KMS-11 (cell line): ENCODE measurements around the gene ADAMTS19.
"Not testable (repeated sequence)": the region's sequence is repeated elsewhere in the genome, so short reads cannot be mapped to it uniquely, and the experiment has no call there.

ENCODE experiments used
- H2AFZ ChIP-seq: fragments of 200-600 bp; sonication (generic); 2 replicates; pipeline ENCODE4 v1.6.1; 2016; ENCODE audit warnings: antibody characterized with exemption, mixed run types, low read depth
- H3K27ac ChIP-seq: fragments of 200-600 bp; sonication (generic); 2 replicates; pipeline ENCODE4 v1.6.1; 2016; ENCODE audit warnings: mild to moderate bottlenecking, mixed run types
- H3K27me3 ChIP-seq: fragments of 200-600 bp; sonication (generic); 2 replicates; pipeline ENCODE4 v1.6.1; 2017; ENCODE audit warnings: mild to moderate bottlenecking, low read depth, mixed run types, moderate library complexity; ENCODE audit not compliant: insufficient read depth
- H3K36me3 ChIP-seq: fragments of 200-600 bp; sonication (generic); 2 replicates; pipeline ENCODE4 v1.6.1; 2017; ENCODE audit warnings: mild to moderate bottlenecking, mixed run types; ENCODE audit not compliant: insufficient read depth
- H3K4me1 ChIP-seq: fragments of 200-600 bp; sonication (generic); 2 replicates; pipeline ENCODE4 v1.6.1; 2016; ENCODE audit warnings: mild to moderate bottlenecking, low read depth, mixed run types; ENCODE audit not compliant: poor library complexity, severe bottlenecking
- H3K4me2 ChIP-seq: fragments of 200-600 bp; sonication (generic); 2 replicates; pipeline ENCODE4 v1.7.0; 2016; ENCODE audit warnings: mild to moderate bottlenecking, mixed run types
- H3K4me3 ChIP-seq: fragments of 200-600 bp; sonication (generic); IDR thresholded peaks from 2 replicates; pipeline ENCODE4 v1.6.1; 2017; ENCODE audit warnings: low read depth, low read length, mixed read lengths; ENCODE audit not compliant: insufficient read depth
- H3K79me2 ChIP-seq: fragments of 200-600 bp; sonication (generic); 2 replicates; pipeline ENCODE4 v1.6.1; 2016; ENCODE audit warnings: low read depth, mixed run types; ENCODE audit not compliant: insufficient read depth
- H3K9ac ChIP-seq: fragments of 200-600 bp; sonication (generic); 2 replicates; pipeline ENCODE4 v1.6.1; 2016; ENCODE audit warnings: mild to moderate bottlenecking, mixed run types
- H4K20me1 ChIP-seq: fragments of 200-600 bp; sonication (generic); 2 replicates; pipeline ENCODE4 v1.6.1; 2016; ENCODE audit warnings: mild to moderate bottlenecking, mixed run types; ENCODE audit not compliant: insufficient read depth
- CTCF ChIP-seq: fragments of 200-600 bp; sonication (generic); conservative IDR thresholded peaks from 2 replicates; pipeline ENCODE4 v1.6.1; 2017; ENCODE audit warnings: low read depth, mild to moderate bottlenecking, antibody characterized with exemption, low read length, moderate library complexity, mixed read lengths

Gene ADAMTS19

DNA sequence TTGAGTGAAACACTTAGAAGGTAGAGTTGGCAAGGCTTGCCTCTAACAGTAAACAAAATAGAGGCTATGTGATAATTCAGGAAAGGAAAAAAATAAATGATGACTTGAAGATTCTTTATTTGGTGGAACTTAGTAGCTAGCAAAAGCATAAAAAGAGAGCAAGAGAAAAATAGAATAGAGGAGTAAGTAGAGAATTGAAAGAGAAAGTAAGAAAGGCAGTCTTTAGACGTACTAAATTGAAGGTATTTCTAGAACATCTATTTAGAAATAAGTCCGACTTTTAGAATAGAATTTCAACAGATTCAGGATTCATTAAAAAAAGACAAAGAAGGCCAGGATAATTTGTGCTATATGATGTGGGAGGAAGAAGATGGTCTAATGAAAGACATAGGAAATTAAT is 159.7 kb downstream of the ADAMTS19 start:
- Histone ChIP-seq H3K27ac (no peak overlapping the region), H4K20me1 (no peaks in the 10 kb centered on the region), H3K4me2 (no peak overlapping the region), H3K36me3 (no peaks in the 10 kb centered on the region), H3K27me3 (no peaks in the 10 kb centered on the region), H3K4me1 (no peaks in the 10 kb centered on the region), H3K4me3 (no peak overlapping the region), H3K9ac (no peak overlapping the region), H2AFZ (no peak overlapping the region), H3K79me2 (no peaks in the 10 kb centered on the region)
- TF ChIP-seq CTCF = no peak

GRCh38 chr5:129622531-129622930 is 162.4 kb downstream of the ADAMTS19 start:
- Histone ChIP-seq H3K4me2 (no peak overlapping the region), H3K36me3 (no peaks in the 10 kb centered on the region), H3K4me1 (no peaks in the 10 kb centered on the region), H4K20me1 (no peaks in the 10 kb centered on the region), H2AFZ (no peak overlapping the region), H3K9ac (no peak overlapping the region), H3K27ac (no peak overlapping the region), H3K79me2 (no peaks in the 10 kb centered on the region), H3K4me3 (no peak overlapping the region), H3K27me3 (no peaks in the 10 kb centered on the region)
- TF ChIP-seq CTCF = no peak

DNA sequence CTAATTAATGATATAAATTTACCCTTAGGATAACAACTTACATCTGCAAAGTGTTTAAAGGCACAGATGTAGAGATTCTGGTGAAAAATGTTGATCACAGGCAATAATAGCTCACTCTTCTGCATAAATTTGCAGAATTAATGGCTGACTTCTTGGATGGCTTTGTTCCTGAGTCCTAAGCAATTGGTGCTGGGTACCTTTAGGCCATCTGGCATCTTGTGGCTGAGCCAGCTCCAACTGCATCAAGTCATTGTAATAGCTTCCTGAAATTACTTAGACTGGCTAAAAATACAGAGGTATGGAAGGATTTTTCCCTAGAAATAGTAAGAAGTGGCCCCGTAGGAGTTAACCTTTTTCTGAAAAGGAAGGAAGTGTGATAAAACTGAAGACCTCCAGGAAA is 169.5 kb downstream of the ADAMTS19 start:
- Histone ChIP-seq H3K27ac (no peak overlapping the region), H3K36me3 (no peaks in the 10 kb centered on the region), H3K4me2 (no peak overlapping the region), H3K4me3 (no peak overlapping the region), H2AFZ (no peak overlapping the region), H3K27me3 (no peaks in the 10 kb centered on the region), H3K9ac (no peak overlapping the region), H3K79me2 (no peaks in the 10 kb centered on the region), H3K4me1 (no peaks in the 10 kb centered on the region), H4K20me1 (no peaks in the 10 kb centered on the region)
- TF ChIP-seq CTCF = no peak

GRCh38 chr5:129630101-129630500 is 170.0 kb downstream of the ADAMTS19 start:
- Histone ChIP-seq H3K4me3 (no peak overlapping the region), H4K20me1 (no peaks in the 10 kb centered on the region), H3K4me1 (no peaks in the 10 kb centered on the region), H3K9ac (no peak overlapping the region), H3K79me2 (no peaks in the 10 kb centered on the region), H3K4me2 (no peak overlapping the region), H3K27me3 (no peaks in the 10 kb centered on the region), H3K27ac (no peak overlapping the region), H2AFZ (no peak overlapping the region), H3K36me3 (no peaks in the 10 kb centered on the region)
- no peak for TF ChIP-seq CTCF

DNA sequence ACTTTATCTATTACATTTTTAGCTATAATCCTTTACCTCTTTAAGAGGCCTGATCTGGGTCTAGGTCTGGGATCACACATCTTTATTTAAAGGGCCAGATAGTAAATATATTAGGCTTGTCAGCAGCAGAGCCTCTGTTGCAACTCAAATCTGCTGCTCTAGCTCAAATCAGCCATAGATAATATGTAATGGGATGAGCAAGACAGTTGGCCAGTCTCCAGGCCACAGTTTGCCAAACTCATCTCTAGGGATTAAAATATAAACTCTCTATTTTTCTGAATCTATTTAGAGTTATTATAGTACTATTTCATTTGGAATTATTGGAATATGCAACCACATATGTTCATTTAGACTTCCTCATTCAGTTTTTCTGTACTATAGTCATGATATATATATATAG is 171.9 kb downstream of the ADAMTS19 start:
- Histone ChIP-seq H3K79me2 (no peaks in the 10 kb centered on the region), H3K27ac (no peak overlapping the region), H2AFZ (no peak overlapping the region), H3K36me3 (no peaks in the 10 kb centered on the region), H3K9ac (no peak overlapping the region), H3K27me3 (no peaks in the 10 kb centered on the region), H3K4me3 (no peak overlapping the region), H3K4me2 (no peak overlapping the region), H3K4me1 (no peaks in the 10 kb centered on the region), H4K20me1 (no peaks in the 10 kb centered on the region)
- TF ChIP-seq CTCF = no peak

DNA sequence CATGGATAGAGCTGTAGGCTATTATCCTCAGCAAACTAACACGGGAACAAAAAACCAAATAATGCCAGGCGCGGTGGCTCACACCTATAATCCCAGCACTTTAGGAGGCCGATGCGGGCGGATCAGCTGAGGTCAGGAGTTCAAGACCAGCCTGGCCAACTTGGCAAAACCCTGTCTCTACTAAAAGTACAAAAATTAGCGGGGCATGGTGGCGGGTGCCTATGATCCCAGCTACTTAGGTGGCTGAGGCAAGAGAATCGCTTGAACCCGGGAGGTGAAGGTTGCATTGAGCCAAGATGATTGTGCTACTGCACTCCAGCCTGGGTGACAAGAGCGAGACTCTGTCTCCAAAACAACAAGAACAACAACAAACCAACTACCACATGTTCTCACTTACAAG is 177.4 kb downstream of the ADAMTS19 start:
- not testable (repeated sequence) for H2AFZ ChIP-seq, H4K20me1 ChIP-seq, H3K79me2 ChIP-seq, H3K27me3 ChIP-seq, H3K9ac ChIP-seq, H3K4me1 ChIP-seq, H3K27ac ChIP-seq, H3K4me2 ChIP-seq, H3K36me3 ChIP-seq, H3K4me3 ChIP-seq
